HG03342 (cell line): ENCODE data around the gene ARHGAP9.
"Not testable (repeated sequence)": the region's sequence is repeated elsewhere in the genome, so short reads cannot be mapped to it uniquely, and the experiment has no call there.

Source experiments
- ATAC-seq: cut with Tn5 transposase; IDR thresholded peaks from one replicate; pipeline ENCODE4 v1.9.1; 2021; ENCODE audit warnings: mild to moderate bottlenecking, moderate library complexity; ENCODE audit not compliant: unreplicated experiment

ARHGAP9 gene

GRCh38 chr12:57517718-57518117 lies 38.1 kb upstream of the ARHGAP9 start:
- not testable (repeated sequence) for ATAC-seq

GRCh38 chr12:57517187-57517586 lies 37.5 kb upstream of the ARHGAP9 start:
- no peak for ATAC-seq

- no peak for ATAC-seq
Observed at GRCh38 chr12:57516617-57517153, 37.0 kb upstream of the ARHGAP9 start.

- ATAC-seq: no peak
Observed at GRCh38 chr12:57515934-57516541, 36.4 kb upstream of the ARHGAP9 start.

- no peak for ATAC-seq
Observed at GRCh38 chr12:57515408-57515933, 35.8 kb upstream of the ARHGAP9 start.

GRCh38 chr12:57514720-57515407 lies 35.2 kb upstream of the ARHGAP9 start:
- no peak for ATAC-seq

- not testable (repeated sequence) for ATAC-seq
Observed at GRCh38 chr12:57514246-57514645, 34.6 kb upstream of the ARHGAP9 start.

GRCh38 chr12:57513677-57514076 lies 34.0 kb upstream of the ARHGAP9 start:
- ATAC-seq: not testable (repeated sequence)

- ATAC-seq: no peak
Observed at GRCh38 chr12:57513266-57513665, 33.6 kb upstream of the ARHGAP9 start.

- no peak for ATAC-seq
Observed at GRCh38 chr12:57512665-57513064, 33.0 kb upstream of the ARHGAP9 start.

- ATAC-seq: no peak
Observed at GRCh38 chr12:57511588-57512325, 32.1 kb upstream of the ARHGAP9 start.

- ATAC-seq: no peak
Observed at GRCh38 chr12:57511161-57511560, 31.5 kb upstream of the ARHGAP9 start.

GRCh38 chr12:57507796-57508195 lies 28.1 kb upstream of the ARHGAP9 start:
- not testable (repeated sequence) for ATAC-seq

- not testable (repeated sequence) for ATAC-seq
Observed at GRCh38 chr12:57506541-57506940, 26.9 kb upstream of the ARHGAP9 start.

- ATAC-seq: not testable (repeated sequence)
Observed at GRCh38 chr12:57502311-57502969, 22.8 kb upstream of the ARHGAP9 start.

GRCh38 chr12:57500213-57500612 lies 20.5 kb upstream of the ARHGAP9 start:
- ATAC-seq: no peak

- ATAC-seq: no peak
Observed at GRCh38 chr12:57498571-57498970, 18.9 kb upstream of the ARHGAP9 start.

GRCh38 chr12:57498132-57498502 lies 18.5 kb upstream of the ARHGAP9 start:
- ATAC-seq: no peak

- no peak for ATAC-seq
Observed at GRCh38 chr12:57497223-57498131, 17.8 kb upstream of the ARHGAP9 start.

GRCh38 chr12:57496822-57497221 lies 17.2 kb upstream of the ARHGAP9 start:
- ATAC-seq: no peak
